Measurements from ENCODE around the gene PLPP3.

DNA sequence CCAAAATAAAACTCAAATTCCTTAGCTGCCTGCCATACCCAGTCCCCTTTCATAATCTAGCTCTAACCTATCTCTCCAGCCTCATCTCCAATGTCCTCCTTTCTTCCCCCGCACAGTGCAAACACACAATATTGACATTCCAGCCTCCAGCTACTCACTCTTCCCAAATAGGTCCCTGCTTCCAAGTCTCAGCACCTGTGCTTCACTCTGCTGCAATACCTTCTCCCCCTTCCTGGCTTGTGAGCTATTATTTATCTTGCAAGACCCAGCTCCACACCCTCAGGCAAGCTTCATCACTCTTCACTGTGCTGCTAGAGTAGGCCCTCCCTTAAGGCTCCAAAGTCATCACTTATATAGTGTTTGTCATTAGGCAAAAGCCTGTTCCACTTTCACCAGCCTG lies 9.7 kb downstream of the PLPP3 start:
- TF ChIP-seq CTCF (IDR thresholded peaks at IDR 0.05; ENCODE audit: poor library complexity) (no peak), EZH2 (IDR thresholded peaks at IDR 0.05; ENCODE audit: borderline replicate concordance) (no peak), EZH2phosphoT487 (IDR thresholded peaks at IDR 0.05; ENCODE audit: low read depth, severe bottlenecking, unreplicated experiment) (no peak)
